ENCODE measurements around the gene SUN3.
"Not testable (repeated sequence)": the region's sequence is repeated elsewhere in the genome, so short reads cannot be mapped to it uniquely, and the experiment has no call there.

DNA sequence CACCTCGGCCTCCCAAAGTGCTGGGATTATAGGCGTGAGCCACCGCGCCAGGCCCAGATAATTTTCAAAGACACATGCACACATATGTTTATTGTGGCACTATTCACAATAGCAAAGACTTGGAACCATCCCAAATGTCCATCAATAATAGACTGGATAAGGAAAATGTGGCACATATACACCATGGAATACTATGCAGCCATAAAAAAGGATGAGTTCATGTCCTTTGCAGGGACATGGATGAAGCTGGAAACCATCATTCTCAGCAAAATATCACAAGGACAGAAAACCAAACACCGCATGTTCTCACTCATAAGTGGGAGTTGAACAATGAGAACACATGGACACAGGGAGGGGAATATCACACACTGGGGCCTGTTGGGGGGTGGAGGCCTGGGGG is 48.3 kb downstream of the SUN3 start:
- not testable (repeated sequence) for TF ChIP-seq CHD4 (IDR thresholded peaks at IDR 0.05; ENCODE audit: borderline replicate concordance); BHLHE40 (IDR thresholded peaks at IDR 0.05; ENCODE audit: low read depth, low read length); SREBF2 (IDR thresholded peaks at IDR 0.05)
- TF ChIP-seq, protein P1, sequence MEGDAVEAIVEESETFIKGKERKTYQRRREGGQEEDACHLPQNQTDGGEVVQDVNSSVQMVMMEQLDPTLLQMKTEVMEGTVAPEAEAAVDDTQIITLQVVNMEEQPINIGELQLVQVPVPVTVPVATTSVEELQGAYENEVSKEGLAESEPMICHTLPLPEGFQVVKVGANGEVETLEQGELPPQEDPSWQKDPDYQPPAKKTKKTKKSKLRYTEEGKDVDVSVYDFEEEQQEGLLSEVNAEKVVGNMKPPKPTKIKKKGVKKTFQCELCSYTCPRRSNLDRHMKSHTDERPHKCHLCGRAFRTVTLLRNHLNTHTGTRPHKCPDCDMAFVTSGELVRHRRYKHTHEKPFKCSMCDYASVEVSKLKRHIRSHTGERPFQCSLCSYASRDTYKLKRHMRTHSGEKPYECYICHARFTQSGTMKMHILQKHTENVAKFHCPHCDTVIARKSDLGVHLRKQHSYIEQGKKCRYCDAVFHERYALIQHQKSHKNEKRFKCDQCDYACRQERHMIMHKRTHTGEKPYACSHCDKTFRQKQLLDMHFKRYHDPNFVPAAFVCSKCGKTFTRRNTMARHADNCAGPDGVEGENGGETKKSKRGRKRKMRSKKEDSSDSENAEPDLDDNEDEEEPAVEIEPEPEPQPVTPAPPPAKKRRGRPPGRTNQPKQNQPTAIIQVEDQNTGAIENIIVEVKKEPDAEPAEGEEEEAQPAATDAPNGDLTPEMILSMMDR (IDR thresholded peaks at IDR 0.05) = not testable (repeated sequence)

Measured in A549 (cell line).